CD4-positive, alpha-beta T cell treated with Interleukin-6 for 4 hours (primary cell): Measurements from ENCODE around the gene PRKCA.
"Not testable (repeated sequence)": the region's sequence is repeated elsewhere in the genome, so short reads cannot be mapped to it uniquely, and the experiment has no call there.

Experiments
- DNase-seq: peaks from one replicate; pipeline ENCODE4 v3.0.0-alpha.2; 2020; ENCODE audit warnings: mixed read lengths

PRKCA gene

GRCh38 chr17:66585472-66585871, 283.1 kb downstream of the PRKCA start:
- no peak for DNase-seq

- DNase-seq = no peak
These were observed 287.5 kb downstream of the PRKCA start for GRCh38 chr17:66589892-66590291.

- DNase-seq = no peak
These were observed 290.7 kb downstream of the PRKCA start for GRCh38 chr17:66593116-66593515.

- DNase-seq = no peak
These were observed 293.5 kb downstream of the PRKCA start for GRCh38 chr17:66595893-66596292.

GRCh38 chr17:66602659-66603384, 300.4 kb downstream of the PRKCA start:
- no peak for DNase-seq

GRCh38 chr17:66604376-66604775, 302.0 kb downstream of the PRKCA start:
- no peak for DNase-seq

GRCh38 chr17:66605541-66605940, 303.1 kb downstream of the PRKCA start:
- no peak for DNase-seq

GRCh38 chr17:66610361-66611133, 308.1 kb downstream of the PRKCA start:
- no peak for DNase-seq

- no peak for DNase-seq
These were observed 309.0 kb downstream of the PRKCA start for GRCh38 chr17:66611397-66611796.

- DNase-seq = no peak
These were observed 310.6 kb downstream of the PRKCA start for GRCh38 chr17:66612993-66613392.

- DNase-seq = no peak
These were observed 312.1 kb downstream of the PRKCA start for GRCh38 chr17:66614469-66614868.

- DNase-seq = no peak
These were observed 316.8 kb downstream of the PRKCA start for GRCh38 chr17:66619206-66619605.

- DNase-seq = no peak
These were observed 318.1 kb downstream of the PRKCA start for GRCh38 chr17:66620528-66620927.

GRCh38 chr17:66624630-66625029, 322.2 kb downstream of the PRKCA start:
- not testable (repeated sequence) for DNase-seq

GRCh38 chr17:66625311-66625767, 322.9 kb downstream of the PRKCA start:
- no peak for DNase-seq

- DNase-seq = no peak
These were observed 325.6 kb downstream of the PRKCA start for GRCh38 chr17:66627985-66628384.

GRCh38 chr17:66629762-66630161, 327.3 kb downstream of the PRKCA start:
- no peak for DNase-seq

GRCh38 chr17:66630379-66630778, 328.0 kb downstream of the PRKCA start:
- DNase-seq = no peak

GRCh38 chr17:66630828-66631472, 328.5 kb downstream of the PRKCA start:
- no peak for DNase-seq

GRCh38 chr17:66632731-66633130, 330.3 kb downstream of the PRKCA start:
- no peak for DNase-seq

GRCh38 chr17:66633317-66633965, 331.0 kb downstream of the PRKCA start:
- DNase-seq = peak; percentile 56

GRCh38 chr17:66634193-66634592, 331.8 kb downstream of the PRKCA start:
- DNase-seq = no peak

GRCh38 chr17:66635386-66636045, 333.1 kb downstream of the PRKCA start:
- no peak for DNase-seq
